ENCODE data around the gene ADARB2. TPM values are rescaled to one million over a fixed set of nuclear protein-coding genes. Genes with fewer than 3 reads are reported as not detected.

The ADARB2 gene
- total and polyA plus RNA-seq, 10 of the 15 experiments (the other 5 are each of a cell fraction or from before 2014, with no cell fraction given): 0.02 to 4.1 (median 0.76) TPM

GRCh38 chr10:1177936-1178335 is 559.4 kb downstream of the ADARB2 start (continued):
- no peak for TF ChIP-seq CTCF (IDR thresholded peaks at IDR 0.05 in 2 of 3, conservative IDR thresholded peaks at IDR 0.05 in 1 of 3; ENCODE audit: control insufficient read depth in 2 of 3, extremely low read depth in 1 of 3, insufficient read depth in 1 of 3, low read depth in 3 of 3, low read length in 3 of 3)
- no peak for TF ChIP-seq USF1 (IDR thresholded peaks at IDR 0.05; ENCODE audit: borderline replicate concordance, extremely low read length, insufficient read depth, low read depth, low read length)
- no peak for TF ChIP-seq ZNF687 (IDR thresholded peaks at IDR 0.05)
- TF ChIP-seq ZSCAN29 (IDR thresholded peaks at IDR 0.05): no peak

Measured in GM12878 (cell line).